ENCODE data around the gene ANKIB1.
A peak's percentile ranks its signal among the peaks of the same experiment; 100 is the strongest.
"Not testable (repeated sequence)": the region's sequence is repeated elsewhere in the genome, so short reads cannot be mapped to it uniquely, and the experiment has no call there.

The ANKIB1 gene

GRCh38 chr7:92404170-92404614 lies 158.4 kb downstream of the ANKIB1 start:
- no peak for DNase-seq

DNA sequence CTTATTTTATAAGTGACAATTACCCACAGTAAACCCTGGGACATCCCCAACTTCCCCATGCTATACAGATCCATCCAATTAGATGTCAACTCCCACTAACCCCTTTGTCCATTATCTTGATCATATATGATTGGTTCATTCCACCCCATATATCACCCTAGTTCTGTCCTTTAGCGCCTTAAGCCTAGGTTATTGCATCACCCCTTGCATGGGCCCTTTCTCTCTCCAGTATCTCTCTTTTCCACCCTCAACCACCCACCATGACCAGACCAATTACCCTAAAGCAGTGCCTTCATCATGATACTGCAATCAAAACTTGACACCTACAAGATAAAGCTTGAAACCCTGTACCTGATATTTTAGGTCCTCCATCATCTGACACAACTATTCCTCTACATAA lies 163.6 kb downstream of the ANKIB1 start:
- DNase-seq: no peak

GRCh38 chr7:92410162-92410561 lies 164.4 kb downstream of the ANKIB1 start:
- not testable (repeated sequence) for DNase-seq

- DNase-seq: no peak
Measured at GRCh38 chr7:92412745-92413144, 167.0 kb downstream of the ANKIB1 start.

GRCh38 chr7:92413550-92413949 lies 167.8 kb downstream of the ANKIB1 start:
- no peak for DNase-seq

DNA sequence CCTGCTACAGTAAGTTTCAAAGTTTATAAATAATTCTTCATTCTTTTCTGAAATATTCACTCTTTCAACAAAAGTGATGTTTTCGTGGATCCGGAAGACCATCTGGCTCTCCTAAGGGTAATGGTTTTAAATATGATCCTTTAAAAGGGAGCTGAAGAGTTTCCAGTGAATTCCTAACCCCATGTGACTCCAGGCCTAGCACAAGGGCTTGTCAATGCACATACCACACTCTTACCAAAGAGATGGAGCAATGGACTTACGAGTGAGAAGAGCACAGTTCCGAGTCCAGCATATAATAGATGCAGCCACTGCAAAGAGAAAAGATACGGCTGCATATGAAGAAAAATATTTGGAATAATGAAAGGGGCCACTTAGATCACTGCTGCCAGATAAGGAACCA lies 169.5 kb downstream of the ANKIB1 start:
- DNase-seq: no peak

GRCh38 chr7:92417913-92418312 lies 172.1 kb downstream of the ANKIB1 start:
- DNase-seq: no peak

- DNase-seq: peak; percentile 61
Measured at GRCh38 chr7:92421676-92422435, 176.1 kb downstream of the ANKIB1 start.

- DNase-seq: no peak
Measured at GRCh38 chr7:92422926-92423325, 177.2 kb downstream of the ANKIB1 start.

GRCh38 chr7:92423710-92424131 lies 177.9 kb downstream of the ANKIB1 start:
- DNase-seq: no peak

- DNase-seq: no peak
Measured at GRCh38 chr7:92425311-92425947, 179.7 kb downstream of the ANKIB1 start.

DNA sequence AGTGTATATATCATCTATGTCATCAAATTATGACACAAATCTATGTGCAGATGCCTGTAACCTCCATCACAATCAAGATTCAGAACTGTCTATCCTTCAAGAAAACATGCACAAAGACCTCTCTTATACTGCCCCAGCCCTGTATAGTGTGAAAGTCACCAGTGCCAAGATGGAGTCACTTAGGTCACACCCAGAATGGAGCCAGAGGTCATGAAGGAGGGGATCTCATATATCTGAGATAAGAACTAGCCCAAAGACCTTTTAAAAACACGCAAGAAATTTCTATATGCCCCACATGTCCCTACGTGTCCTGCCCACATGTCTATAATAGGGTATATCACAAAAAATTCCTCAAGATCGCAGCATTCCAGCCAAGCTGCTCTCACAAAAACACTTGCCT lies 181.4 kb downstream of the ANKIB1 start:
- DNase-seq: no peak

DNA sequence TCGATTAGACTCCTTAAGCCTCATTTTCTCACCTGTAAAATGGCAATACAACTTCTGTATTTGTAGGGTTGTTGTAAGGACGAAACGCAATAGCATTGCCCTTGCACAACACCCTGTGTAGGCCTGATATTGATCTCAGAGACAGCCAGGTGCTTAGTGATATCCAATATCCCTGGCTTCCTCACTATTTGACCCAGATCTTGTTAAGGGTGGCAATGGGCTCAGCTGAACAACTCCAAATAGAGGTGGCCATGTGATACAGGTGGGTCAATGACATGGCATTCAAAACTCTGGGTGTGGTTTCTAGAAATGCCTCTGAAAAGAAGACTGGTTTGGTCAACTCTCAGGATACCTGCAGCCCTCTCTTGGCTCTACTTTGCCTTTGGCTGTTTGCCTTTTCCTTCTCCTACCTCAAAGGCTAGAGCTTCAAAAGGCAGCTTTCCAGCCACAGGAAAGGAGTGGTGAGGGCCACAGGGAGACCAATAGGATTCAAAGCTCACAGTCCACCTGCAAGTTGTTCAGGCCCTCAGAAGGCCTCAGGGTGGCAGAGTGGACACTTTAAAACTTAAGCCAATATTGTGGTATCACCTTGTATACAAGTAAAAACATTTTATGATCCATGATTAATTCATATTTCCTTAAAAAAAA lies 186.6 kb downstream of the ANKIB1 start:
- DNase-seq: no peak

- DNase-seq: no peak
Measured at GRCh38 chr7:92433019-92433418, 187.2 kb downstream of the ANKIB1 start.

GRCh38 chr7:92435542-92435941 lies 189.8 kb downstream of the ANKIB1 start:
- DNase-seq: no peak

DNA sequence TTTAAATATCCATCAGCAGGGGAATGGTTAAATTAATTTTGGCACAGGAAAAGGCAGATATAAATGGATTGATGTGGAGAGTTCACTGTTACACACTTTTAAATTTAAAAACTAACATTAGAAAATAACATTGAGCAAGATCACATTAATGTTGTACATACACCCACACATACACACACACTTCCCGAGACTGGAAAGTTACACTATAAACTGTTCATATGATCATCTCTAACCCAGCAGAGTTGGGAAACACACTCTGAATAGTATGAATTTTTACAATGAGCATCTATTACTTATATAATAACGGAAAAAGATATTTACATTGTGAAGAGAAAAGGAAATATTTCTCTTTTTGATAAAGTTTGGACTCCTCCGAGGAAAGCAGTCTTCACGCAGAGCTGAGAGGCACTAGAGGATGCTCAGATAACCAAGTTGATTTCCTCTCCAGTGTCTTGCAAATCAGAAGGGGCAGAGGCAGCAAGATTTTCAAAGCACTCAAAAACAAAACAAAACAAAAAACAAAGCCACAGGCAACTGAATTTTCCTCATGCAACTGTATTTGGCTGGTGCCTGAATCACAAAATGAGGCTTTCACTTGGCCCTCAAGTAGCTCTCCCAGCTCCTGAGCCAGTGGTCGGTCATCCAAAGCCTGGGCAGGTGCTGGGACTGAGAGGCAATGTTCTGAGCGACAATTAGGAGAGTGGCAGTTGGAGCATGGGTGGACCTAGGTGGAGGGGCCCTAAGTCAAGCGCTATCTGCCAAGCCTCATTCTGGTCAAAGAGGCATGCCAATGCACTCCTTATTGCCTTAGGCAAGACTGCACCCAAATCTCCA lies 191.1 kb downstream of the ANKIB1 start:
- no peak for DNase-seq

GRCh38 chr7:92437956-92438491 lies 192.2 kb downstream of the ANKIB1 start:
- no peak for DNase-seq

GRCh38 chr7:92442720-92443119 lies 196.9 kb downstream of the ANKIB1 start:
- DNase-seq: not testable (repeated sequence)

- no peak for DNase-seq
Measured at GRCh38 chr7:92446869-92447344, 201.1 kb downstream of the ANKIB1 start.

GRCh38 chr7:92447345-92448204 lies 201.8 kb downstream of the ANKIB1 start, which contains the start of gene GATAD1:
Gene GATAD1, plus strand, starts transcription at chr7:92447482. Its CDS starts 248 bp downstream, at chr7:92447730.
- DNase-seq: peak; percentile 95

GRCh38 chr7:92448205-92448747 lies 202.5 kb downstream of the ANKIB1 start:
- peak; percentile 47 for DNase-seq

Data from NCI-H774 (cell line).